ENCODE measurements around the gene HCCS.

DNA sequence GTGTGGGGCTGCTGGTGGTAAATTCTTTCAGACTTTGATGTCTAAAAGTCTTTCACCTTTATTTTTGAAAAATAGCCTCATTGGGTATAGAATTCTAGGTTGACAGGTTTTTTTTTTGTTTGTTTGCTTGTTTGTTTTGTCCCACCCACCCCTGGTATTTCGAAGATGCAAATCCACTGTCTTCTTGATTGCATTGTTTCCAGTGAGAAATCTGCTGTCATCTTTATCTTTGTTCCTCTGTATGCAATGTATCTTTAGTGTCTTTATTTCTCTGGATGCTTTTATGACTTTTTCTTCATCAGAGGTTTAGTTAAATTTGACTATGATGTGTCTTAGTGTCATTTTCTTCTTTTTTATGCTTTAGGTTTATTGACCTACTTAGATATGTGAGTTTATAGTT, 21.3 kb upstream of the HCCS start:
- TF ChIP-seq, protein P1, sequence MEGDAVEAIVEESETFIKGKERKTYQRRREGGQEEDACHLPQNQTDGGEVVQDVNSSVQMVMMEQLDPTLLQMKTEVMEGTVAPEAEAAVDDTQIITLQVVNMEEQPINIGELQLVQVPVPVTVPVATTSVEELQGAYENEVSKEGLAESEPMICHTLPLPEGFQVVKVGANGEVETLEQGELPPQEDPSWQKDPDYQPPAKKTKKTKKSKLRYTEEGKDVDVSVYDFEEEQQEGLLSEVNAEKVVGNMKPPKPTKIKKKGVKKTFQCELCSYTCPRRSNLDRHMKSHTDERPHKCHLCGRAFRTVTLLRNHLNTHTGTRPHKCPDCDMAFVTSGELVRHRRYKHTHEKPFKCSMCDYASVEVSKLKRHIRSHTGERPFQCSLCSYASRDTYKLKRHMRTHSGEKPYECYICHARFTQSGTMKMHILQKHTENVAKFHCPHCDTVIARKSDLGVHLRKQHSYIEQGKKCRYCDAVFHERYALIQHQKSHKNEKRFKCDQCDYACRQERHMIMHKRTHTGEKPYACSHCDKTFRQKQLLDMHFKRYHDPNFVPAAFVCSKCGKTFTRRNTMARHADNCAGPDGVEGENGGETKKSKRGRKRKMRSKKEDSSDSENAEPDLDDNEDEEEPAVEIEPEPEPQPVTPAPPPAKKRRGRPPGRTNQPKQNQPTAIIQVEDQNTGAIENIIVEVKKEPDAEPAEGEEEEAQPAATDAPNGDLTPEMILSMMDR (IDR thresholded peaks at IDR 0.05) = no peak
- no peak for TF ChIP-seq POLR2A (IDR thresholded peaks at IDR 0.05)

All from right lobe of liver (tissue), 4 donors.